RCC 7860 (cell line): ENCODE measurements around the gene IFI30.

Experiments
- DNase-seq: peaks from one replicate; pipeline ENCODE4 v3.0.0-alpha.2; 2015; ENCODE audit warnings: low spot score
- FAIRE-seq: peaks from 2 replicates; lab custom pipeline; 2012; peaks lifted over from hg19 to GRCh38; lab: Jason Lieb, UNC

Gene IFI30

GRCh38 chr19:18170714-18171255, 2.8 kb upstream of the IFI30 start:
- FAIRE-seq, result no peak
- DNase-seq, result no peak

GRCh38 chr19:18171605-18172327, 1.8 kb upstream of the IFI30 start:
- FAIRE-seq (no peak), DNase-seq (no peak)

GRCh38 chr19:18172331-18173053, 1.1 kb upstream of the IFI30 start:
- no peak for DNase-seq
- no peak for FAIRE-seq

- DNase-seq (no peak), FAIRE-seq (no peak)
Measured at GRCh38 chr19:18173054-18173571, 500 bp upstream of the IFI30 start.

- no peak for DNase-seq
- no peak for FAIRE-seq
Measured at GRCh38 chr19:18174983-18175382, 1.4 kb downstream of the IFI30 start.

- DNase-seq, result peak; percentile 10
Measured at GRCh38 chr19:18176367-18177310, 3.0 kb downstream of the IFI30 start.

GRCh38 chr19:18179957-18180356, 6.3 kb downstream of the IFI30 start:
- no peak for FAIRE-seq

More at GRCh38 chr19:18176367-18177310, 3.0 kb downstream of the IFI30 start:
- no peak for FAIRE-seq

GRCh38 chr19:18183529-18183928, 9.9 kb downstream of the IFI30 start:
- FAIRE-seq, result no peak
- DNase-seq, result no peak

More at GRCh38 chr19:18179957-18180356, 6.3 kb downstream of the IFI30 start:
- DNase-seq, result no peak

- DNase-seq (no peak), FAIRE-seq (no peak)
Measured at GRCh38 chr19:18185538-18185937, 11.9 kb downstream of the IFI30 start.

- FAIRE-seq, result no peak
- DNase-seq, result no peak
Measured at GRCh38 chr19:18190278-18190677, 16.7 kb downstream of the IFI30 start.

GRCh38 chr19:18191640-18192062, 18.0 kb downstream of the IFI30 start:
- FAIRE-seq, result no peak
- no peak for DNase-seq

GRCh38 chr19:18192673-18193387, 19.2 kb downstream of the IFI30 start, which contains the start of gene MPV17L2:
Gene MPV17L2 (plus strand): TSS chr19:18193218. CDS start chr19:18193282, 64 bp downstream.
- peak; percentile 95 for FAIRE-seq
- DNase-seq, result peak; percentile 99

GRCh38 chr19:18193388-18194180, 20.0 kb downstream of the IFI30 start:
- FAIRE-seq (no peak), DNase-seq (no peak)

- DNase-seq (no peak), FAIRE-seq (no peak)
Measured at GRCh38 chr19:18194181-18194530, 20.5 kb downstream of the IFI30 start.

- no peak for DNase-seq
- FAIRE-seq, result no peak
Measured at GRCh38 chr19:18194554-18195238, 21.1 kb downstream of the IFI30 start.

GRCh38 chr19:18196511-18196845, 22.9 kb downstream of the IFI30 start:
- no peak for FAIRE-seq
- DNase-seq, result no peak

GRCh38 chr19:18197306-18197705, 23.7 kb downstream of the IFI30 start:
- no peak for FAIRE-seq
- no peak for DNase-seq

GRCh38 chr19:18197941-18198340, 24.3 kb downstream of the IFI30 start:
- DNase-seq (no peak), FAIRE-seq (no peak)

- no peak for DNase-seq
- FAIRE-seq, result no peak
Measured at GRCh38 chr19:18198374-18198773, 24.8 kb downstream of the IFI30 start.
